GM18519 (cell line): ENCODE results near the gene HYLS1.

Experiments used
- ATAC-seq: cut with Tn5 transposase; IDR thresholded peaks from one replicate; pipeline ENCODE4 v1.9.1; 2021; ENCODE audit warnings: mild to moderate bottlenecking, moderate library complexity; ENCODE audit not compliant: unreplicated experiment, low FRiP score

HYLS1 gene

DNA sequence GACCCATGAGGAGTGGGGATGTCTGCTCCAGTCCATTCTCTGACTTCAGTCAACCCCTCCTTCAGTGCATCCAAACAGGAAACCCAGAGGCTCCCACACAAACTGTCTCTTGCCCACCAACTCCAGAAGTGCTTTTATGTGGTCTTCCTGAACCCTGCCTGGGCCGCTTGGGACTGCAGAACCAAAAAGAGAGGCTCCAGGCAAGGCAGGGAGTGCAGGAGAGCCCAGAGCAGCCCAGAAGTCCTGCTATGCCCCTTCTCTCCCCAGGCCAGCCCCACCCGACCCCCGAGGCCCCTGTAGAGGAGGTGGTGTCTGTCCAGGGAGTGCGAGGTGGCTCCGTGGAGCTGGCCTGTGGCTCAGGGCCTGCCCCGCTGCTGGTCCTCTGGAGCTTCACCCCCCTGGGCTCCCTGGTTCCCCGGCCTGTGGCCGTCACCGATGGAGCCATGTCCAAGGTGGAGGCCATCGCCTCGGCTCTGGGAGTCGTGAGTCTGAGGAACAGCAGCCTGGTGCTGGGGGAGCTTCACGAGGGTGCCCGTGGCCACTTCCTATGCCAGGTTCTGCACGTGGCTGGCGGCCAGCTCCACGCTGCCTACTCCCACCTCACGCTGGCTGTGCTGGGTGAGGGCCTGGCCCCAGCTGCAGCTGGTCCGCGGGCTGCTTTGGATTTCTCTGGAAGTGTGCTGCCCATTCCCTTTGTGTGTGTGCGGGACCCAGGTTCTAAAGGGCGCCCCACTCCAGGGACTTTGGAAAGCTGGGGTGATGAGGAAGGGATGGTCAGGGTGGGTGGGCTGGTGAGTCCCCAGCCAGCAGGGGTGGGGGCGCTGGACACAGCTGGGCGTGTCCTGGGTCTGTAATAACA is 60.2 kb downstream of the HYLS1 start:
- ATAC-seq: no peak

DNA sequence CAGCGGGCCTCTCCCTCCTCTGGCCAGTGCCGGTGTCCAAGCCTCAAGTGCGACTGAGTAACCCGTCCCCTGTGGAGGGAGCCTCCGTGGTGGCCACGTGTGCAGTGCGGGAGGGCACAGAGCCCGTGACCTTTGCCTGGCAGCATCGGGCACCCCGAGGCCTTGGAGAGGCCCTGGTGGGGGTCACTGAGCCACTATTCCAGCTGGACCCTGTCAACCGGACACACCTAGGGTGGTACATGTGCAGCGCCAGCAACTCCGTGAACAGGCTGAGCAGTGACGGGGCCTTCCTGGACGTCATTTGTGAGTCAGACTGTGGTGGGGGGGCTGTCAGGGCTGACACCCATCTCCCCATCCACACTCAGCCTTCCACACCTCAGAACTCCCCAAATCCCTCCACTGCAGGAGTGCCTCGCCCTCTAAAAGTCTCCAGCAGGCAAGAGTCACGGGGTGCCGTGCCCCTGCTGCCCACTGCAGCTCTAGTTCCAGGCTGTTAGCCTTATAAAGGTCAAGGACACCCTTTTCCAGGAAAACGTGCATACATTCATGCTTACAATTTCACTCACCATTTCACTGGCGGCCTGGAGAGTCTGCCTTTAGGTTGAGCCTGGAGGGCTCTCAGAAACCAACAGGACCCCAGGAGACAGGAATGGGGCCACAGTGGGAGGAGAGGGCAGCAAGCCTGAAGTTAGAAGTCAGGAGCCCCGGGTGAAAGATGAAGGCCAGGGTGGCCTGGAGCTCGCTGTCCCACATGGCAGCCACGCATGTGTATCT is 61.0 kb downstream of the HYLS1 start:
- no peak for ATAC-seq

DNA sequence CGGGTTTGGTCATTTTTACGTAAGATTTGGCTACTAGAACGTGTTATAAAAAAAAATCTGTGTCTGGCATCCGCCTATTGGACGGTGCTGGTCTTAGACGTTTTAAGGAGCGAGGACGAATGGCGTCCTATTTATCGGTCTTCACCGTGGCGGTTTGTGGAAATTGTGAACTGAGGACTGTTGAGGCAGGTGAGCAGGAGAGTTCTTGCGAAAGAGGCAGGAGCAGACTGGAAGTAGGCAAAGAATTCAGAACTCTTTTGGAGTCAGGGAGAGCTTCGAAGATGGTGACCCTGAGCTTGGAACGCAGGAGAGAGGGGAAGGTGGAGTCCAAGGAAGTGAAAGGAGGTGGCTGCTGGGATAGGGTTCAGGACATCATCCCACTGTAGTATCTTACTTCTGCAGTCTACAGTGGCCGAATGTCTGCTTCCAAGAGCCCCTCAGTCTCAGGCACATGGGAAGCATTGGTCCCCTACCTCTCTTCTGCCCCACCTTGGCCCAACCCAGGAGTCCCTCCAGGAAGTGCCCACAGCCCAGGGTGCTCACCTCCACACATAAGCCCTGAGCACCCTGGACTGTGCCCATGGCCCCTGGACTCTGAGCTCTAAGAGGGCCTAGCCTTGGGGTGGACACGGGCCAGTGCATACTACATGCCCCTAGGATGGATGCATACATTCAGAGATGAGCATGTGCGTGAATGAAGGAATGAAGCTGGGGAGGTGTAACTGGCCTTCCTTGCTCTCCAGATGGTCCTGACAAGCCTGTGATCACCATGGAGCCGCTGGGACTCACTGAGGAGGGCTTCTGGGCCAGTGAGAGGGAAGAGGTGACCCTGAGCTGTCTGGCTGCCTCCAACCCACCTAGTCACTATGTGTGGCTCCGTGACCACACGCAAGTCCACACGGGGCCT is 62.1 kb downstream of the HYLS1 start:
- ATAC-seq: no peak

DNA sequence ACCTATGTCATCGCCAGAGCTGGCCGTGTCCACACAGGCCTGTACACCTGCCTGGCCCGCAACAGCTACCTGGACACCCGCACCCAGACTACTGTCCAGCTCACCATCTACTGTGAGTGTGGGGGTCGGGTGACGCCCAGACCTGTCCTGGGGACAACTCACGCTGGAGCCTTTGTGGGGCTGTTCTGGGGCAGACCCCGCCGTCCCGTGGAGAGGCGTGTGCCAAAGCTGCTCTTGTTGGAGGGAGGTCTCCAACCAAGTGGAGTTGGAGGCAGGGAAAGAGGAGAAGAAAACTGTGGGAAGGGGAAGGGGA is 62.7 kb downstream of the HYLS1 start:
- no peak for ATAC-seq
